ENCODE results near the gene DHCR7. TPM values are rescaled to one million over a fixed set of nuclear protein-coding genes. Genes with fewer than 3 reads are reported as not detected.
A peak's percentile ranks its signal among the peaks of the same experiment; 100 is the strongest.

Gene DHCR7
- total and polyA plus RNA-seq, 12 donors: 31.8 to 904 (median 85.3) TPM

GRCh38 chr11:71433648-71434450 lies 14.3 kb downstream of the DHCR7 start:
- H3K9me3 ChIP-seq (replicated peaks in 1 of 3): no peaks in the 10 kb centered on the region
- TF ChIP-seq, protein P1, sequence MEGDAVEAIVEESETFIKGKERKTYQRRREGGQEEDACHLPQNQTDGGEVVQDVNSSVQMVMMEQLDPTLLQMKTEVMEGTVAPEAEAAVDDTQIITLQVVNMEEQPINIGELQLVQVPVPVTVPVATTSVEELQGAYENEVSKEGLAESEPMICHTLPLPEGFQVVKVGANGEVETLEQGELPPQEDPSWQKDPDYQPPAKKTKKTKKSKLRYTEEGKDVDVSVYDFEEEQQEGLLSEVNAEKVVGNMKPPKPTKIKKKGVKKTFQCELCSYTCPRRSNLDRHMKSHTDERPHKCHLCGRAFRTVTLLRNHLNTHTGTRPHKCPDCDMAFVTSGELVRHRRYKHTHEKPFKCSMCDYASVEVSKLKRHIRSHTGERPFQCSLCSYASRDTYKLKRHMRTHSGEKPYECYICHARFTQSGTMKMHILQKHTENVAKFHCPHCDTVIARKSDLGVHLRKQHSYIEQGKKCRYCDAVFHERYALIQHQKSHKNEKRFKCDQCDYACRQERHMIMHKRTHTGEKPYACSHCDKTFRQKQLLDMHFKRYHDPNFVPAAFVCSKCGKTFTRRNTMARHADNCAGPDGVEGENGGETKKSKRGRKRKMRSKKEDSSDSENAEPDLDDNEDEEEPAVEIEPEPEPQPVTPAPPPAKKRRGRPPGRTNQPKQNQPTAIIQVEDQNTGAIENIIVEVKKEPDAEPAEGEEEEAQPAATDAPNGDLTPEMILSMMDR (IDR thresholded peaks at IDR 0.05): no peak
- no peak for TF ChIP-seq POLR2A (IDR thresholded peaks at IDR 0.05)
- peaks cover 0 to 15% of the 10 kb centered on the region in 2 donors for H3K36me3 ChIP-seq (replicated peaks in 1 of 2)
- no peak overlapping the region for H3K4me3 ChIP-seq
- peak in 6 of 7 donors; percentile 41 to 77 (median 60) for DNase-seq
- peaks cover 24 to 29% of the 10 kb centered on the region in 2 donors for H3K4me1 ChIP-seq (replicated peaks in 1 of 2)
- intact Hi-C loops (cut with DNase I): no loop called here
- no peaks in the 10 kb centered on the region for H3K27me3 ChIP-seq
- WGBS, 4 donors: 74 to 81% (median 76%) methylated on average over 15 to 19 of the region's 19 CpGs
- H3K27ac ChIP-seq: peak overlapping the region in 4 of 5 donors; percentile 49 to 89 (median 60)

DNA sequence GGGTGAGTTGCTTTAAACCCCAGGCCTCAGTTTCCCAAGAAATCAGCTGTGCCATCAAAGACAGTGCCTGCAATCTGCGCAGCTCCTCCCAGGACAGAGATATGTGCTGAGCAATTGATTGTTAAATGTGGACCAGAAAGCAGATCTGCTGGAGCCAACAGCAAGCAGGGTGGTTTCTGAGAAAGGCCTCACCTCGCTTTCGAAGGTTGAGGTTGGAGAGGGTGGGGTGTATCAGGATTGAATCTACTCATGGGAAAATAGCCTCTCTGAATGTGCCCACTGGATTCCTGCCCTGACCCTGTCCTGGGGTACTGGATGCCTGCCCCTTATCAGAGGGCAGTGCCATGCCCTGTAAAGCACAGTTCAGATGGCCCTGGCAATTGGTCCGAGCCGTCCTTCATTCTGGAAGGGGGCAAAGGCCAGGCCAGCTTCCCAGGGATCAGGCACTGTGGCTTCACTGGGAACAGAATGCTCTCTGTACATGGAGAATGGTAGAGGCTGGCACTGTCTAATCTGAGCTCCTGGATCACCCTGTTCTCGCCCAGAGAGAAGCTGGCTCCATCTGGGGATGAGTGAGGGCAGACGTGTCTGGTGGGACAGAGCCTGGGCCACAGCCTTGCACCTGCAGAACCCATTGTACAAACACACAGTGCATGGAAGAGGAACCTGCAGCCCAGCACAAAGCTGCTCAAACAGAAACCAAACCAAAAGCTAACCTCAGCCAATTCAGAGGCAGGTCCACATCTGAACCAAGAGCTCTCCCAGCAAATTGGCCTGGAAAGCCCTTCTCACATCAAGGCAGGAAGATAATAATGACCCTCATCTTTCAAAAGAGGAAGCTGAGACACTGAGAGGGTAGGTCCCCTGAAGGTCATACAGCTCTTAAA lies 15.2 kb downstream of the DHCR7 start:
- Histone ChIP-seq H3K27ac (peak overlapping the region; percentile 49 to 89 (median 56)), H3K9me3 (replicated peaks in 1 of 3) (no peaks in the 10 kb centered on the region), H3K27me3 (no peaks in the 10 kb centered on the region), H3K4me3 (no peak overlapping the region), H3K36me3 (replicated peaks in 1 of 2) (peaks cover 0 to 9% of the 10 kb centered on the region in 2 donors), H3K4me1 (replicated peaks in 1 of 2) (peaks cover 30 to 32% of the 10 kb centered on the region in 2 donors)
- 60 to 67% (median 63%) methylated on average over 5 to 7 of the region's 7 CpGs for WGBS, 4 donors
- intact Hi-C loops (cut with DNase I): no loop called here
- TF ChIP-seq, protein P1 (IDR thresholded peaks at IDR 0.05): no peak
- TF ChIP-seq POLR2A (IDR thresholded peaks at IDR 0.05): no peak
- DNase-seq: peak in 1 of 7 donors; percentile 53

GRCh38 chr11:71431271-71431670 lies 16.9 kb downstream of the DHCR7 start:
- intact Hi-C loops (cut with DNase I): no loop called here
- Histone ChIP-seq H3K9me3 (replicated peaks in 1 of 3) (no peaks in the 10 kb centered on the region), H3K4me3 (no peak overlapping the region), H3K27ac (peak overlapping the region in 3 of 5 donors; percentile 48 to 89 (median 56)), H3K4me1 (replicated peaks in 1 of 2) (peaks cover 26 to 30% of the 10 kb centered on the region in 2 donors), H3K27me3 (no peaks in the 10 kb centered on the region), H3K36me3 (replicated peaks in 1 of 2) (peaks cover 0 to 9% of the 10 kb centered on the region in 2 donors)
- DNase-seq: no peak
- TF ChIP-seq, protein P1 (IDR thresholded peaks at IDR 0.05): no peak
- TF ChIP-seq POLR2A (IDR thresholded peaks at IDR 0.05): no peak
- 52 to 55% (median 54%) methylated on average over 7 of the region's 7 CpGs for WGBS, 4 donors

- WGBS, 4 donors: 82 to 95% (median 95%) methylated on average over 6 to 9 of the region's 9 CpGs
- DNase-seq: no peak
- intact Hi-C loops (cut with DNase I): no loop called here
Measured at GRCh38 chr11:71430166-71430565, 18.0 kb downstream of the DHCR7 start.

More at GRCh38 chr11:71430166-71430565, 18.0 kb downstream of the DHCR7 start:
- Histone ChIP-seq H3K27me3 (no peaks in the 10 kb centered on the region), H3K27ac (peak overlapping the region in 1 of 5 donors; percentile 68), H3K4me1 (replicated peaks in 1 of 2) (peaks cover 26 to 30% of the 10 kb centered on the region in 2 donors), H3K9me3 (replicated peaks in 1 of 3) (no peaks in the 10 kb centered on the region), H3K4me3 (no peak overlapping the region), H3K36me3 (replicated peaks in 1 of 2) (peaks cover 0 to 7% of the 10 kb centered on the region in 2 donors)
- TF ChIP-seq, protein P1 (IDR thresholded peaks at IDR 0.05): no peak
- no peak for TF ChIP-seq POLR2A (IDR thresholded peaks at IDR 0.05)
